HG03575 (cell line): ENCODE data around the gene FMN1.

Source experiments
- ATAC-seq: cut with Tn5 transposase; IDR thresholded peaks from one replicate; pipeline ENCODE4 v1.9.1; 2021; ENCODE audit not compliant: unreplicated experiment, insufficient number of reproducible peaks, low FRiP score; ENCODE audit errors: extremely low read depth

The FMN1 gene

DNA sequence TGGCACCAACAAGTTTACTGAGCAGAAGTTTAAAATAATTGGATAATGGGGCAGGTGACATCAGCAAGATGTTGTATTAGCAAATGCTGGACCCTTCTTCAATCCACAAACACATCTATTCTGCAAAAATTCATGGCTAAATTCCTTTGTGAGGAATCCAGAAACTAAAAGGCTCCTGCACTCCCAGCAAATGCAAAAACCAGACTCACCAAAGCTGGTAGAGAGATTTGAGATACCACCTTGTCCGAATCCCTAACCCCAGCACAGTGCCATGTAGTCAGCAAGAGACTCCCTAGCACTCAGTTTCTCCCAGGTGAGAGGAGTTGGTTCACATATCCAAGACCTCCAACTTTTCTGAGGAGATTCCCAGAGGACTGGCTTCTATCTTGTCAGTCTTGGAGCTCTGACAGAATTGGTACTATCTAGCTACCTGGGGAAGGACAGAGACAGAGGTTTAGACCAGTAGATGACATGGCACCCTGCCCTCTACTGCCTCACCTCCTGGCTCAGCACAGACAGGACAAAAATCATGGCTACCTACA is 454.9 kb downstream of the FMN1 start:
- ATAC-seq: no peak

DNA sequence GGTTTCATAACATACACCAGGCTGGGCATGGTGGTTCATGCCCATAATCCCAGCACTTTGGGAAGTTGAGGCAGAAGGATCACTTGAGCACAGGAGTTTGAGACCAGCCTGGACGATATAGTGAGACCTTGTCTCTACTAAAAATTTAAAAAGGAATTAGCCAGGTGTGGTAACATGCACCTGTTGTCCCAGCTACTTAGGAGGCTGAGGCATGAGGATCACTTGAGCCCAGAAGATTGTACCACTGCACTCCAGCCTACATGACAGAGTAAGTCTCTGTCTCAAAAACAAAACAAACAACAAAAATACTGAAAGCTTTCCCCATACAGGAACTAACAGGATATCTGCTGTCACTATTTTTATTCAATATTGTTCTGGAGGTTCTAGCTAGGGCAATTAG is 455.8 kb downstream of the FMN1 start:
- ATAC-seq: no peak

DNA sequence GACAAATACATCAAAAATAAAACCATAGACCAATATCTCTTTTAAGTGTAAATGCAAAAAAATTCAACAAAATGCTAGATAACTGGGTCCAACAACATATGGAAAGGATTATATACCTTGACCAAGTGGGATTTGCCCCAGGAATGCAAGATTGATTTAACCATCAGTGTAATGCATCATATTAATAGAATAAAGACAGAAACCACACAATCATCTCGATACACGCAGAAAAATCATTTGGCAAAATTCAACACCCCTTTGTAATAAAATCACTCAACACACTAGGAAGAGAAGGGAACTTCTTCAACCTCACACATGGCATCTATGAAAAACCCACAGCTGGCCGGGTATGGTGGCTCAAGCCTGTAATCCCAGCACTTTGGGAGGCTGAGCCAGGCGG is 457.2 kb downstream of the FMN1 start:
- no peak for ATAC-seq

DNA sequence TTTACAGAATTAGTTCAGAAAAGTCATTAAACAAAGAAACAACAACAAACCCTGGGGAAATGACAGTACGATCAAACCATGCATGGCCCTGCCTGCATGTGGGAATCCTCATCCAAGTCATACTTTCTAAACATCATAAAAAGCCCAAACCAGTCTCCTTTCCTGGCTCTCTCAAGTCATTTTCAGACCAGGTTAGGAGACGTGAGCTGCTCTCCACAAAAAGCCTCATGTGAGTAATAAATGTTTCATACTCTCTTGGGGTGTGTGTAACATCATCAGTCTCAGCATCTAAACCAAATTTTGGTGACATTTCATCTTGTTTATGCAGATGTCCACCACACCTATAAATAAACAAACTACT is 457.8 kb downstream of the FMN1 start:
- no peak for ATAC-seq

DNA sequence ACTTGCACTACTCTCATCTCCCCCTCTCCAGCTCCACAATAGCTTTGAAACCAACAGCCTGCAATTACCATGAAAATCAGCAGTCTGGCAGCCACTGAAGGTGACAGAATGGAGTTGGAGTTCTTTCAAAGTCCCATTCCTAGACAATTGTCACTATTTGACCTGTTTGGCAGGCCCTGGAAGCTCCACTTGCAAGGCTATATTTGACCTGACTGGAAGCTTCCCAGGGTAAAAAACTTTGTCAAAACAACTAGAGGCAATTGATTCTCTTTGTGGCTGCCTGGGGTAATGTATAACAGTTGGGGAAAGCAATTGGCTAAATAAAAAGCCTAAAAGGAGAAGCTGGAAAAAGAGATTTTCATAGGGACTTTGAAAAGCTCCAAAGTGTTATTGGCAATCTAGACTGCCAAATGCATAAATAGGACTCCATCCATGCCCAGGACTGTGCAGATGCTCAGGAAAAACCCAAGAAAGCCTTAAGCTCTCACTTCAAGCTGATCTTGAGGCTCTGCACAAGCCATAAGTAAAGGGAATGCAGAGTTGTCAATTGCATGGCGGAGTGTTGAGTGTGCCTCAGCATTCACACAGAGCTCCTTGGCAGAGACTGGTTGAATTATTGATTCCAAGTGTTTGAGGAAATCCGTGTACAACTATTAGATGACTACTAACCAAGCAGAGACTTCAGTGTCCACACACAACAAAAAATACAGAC is 458.4 kb downstream of the FMN1 start:
- no peak for ATAC-seq

DNA sequence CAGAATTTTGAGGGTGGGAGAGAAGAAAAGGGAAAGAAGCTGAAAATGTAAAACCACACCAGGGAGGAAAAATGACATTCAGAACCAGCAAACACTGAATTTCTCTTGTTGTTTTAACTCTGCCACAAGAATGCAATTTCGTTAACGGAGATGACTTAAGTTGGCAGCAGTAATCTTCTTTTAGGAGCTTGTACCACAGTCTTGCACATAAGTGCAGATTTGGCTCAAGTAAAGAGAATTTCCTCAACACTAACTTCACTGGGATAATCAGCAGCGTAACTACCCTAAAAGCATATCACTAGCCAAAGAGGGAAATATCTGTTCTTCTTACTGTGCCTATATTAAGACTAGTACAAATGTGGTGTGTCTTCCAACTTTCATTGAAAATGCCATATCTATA is 461.2 kb downstream of the FMN1 start:
- ATAC-seq: no peak

DNA sequence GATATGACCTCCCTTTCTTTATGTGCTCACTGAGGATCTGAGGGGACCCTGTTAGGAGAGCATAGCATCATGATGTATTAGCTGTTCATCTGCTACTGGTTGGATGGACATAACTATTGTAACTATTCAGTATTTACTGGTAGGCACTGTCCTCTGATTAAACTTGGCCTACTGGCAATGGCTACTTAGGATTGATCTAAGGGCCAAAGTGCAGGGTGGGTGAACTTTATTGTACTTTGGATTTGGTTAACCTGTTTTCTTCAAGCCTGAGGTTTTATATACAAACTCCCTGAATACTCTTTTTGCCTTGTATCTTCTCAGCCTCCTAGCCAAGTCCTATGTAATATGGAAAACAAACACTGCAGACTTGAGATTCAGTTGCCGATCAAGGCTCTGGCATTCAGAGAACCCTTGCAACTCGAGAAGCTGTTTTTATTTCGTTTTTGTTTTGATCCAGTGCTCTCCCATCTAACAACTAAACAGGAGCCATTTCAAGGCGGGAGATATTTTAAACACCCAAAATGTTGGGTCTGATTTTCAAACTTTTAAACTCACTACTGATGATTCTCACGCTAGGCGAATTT is 461.8 kb downstream of the FMN1 start:
- ATAC-seq: no peak

DNA sequence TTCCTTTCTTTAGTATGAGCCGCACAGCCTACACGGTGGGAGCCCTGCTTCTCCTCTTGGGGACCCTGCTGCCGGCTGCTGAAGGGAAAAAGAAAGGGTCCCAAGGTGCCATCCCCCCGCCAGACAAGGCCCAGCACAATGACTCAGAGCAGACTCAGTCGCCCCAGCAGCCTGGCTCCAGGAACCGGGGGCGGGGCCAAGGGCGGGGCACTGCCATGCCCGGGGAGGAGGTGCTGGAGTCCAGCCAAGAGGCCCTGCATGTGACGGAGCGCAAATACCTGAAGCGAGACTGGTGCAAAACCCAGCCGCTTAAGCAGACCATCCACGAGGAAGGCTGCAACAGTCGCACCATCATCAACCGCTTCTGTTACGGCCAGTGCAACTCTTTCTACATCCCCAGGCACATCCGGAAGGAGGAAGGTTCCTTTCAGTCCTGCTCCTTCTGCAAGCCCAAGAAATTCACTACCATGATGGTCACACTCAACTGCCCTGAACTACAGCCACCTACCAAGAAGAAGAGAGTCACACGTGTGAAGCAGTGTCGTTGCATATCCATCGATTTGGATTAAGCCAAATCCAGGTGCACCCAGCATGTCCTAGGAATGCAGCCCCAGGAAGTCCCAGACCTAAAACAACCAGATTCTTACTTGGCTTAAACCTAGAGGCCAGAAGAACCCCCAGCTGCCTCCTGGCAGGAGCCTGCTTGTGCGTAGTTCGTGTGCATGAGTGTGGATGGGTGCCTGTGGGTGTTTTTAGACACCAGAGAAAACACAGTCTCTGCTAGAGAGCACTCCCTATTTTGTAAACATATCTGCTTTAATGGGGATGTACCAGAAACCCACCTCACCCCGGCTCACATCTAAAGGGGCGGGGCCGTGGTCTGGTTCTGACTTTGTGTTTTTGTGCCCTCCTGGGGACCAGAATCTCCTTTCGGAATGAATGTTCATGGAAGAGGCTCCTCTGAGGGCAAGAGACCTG is 463.5 kb downstream of the FMN1 start:
- ATAC-seq: no peak

DNA sequence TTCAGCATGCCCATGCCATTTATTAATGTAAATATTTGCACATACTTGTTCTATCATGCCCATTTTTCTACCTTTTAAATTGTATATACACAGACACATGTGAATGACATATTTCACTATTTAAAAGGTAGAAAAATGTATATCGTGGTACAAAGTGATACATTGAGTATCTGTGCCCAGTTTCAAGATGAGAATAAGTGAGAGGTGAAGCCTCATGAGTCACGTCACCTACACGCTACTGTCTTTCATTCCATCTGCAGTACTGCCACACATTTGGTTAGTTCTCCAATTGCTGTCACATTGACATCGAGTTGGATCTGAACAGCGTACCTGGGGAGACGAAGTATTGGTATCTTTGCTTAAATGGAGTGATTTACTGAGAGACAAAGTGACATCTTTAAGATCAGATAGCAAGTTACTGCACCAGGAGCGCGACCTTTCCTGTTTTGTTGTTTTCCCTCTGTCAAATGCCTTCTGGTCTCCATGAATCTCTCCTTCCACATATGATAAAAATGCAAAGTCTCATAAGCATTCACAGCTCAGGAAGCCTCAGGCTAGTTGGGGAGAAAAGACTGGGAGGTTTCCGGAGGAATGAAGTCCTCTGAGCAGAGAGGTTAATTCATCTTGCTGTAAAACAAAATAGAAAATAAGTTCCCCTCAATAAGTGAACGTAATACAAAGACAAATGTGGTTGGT is 464.7 kb downstream of the FMN1 start:
- no peak for ATAC-seq

DNA sequence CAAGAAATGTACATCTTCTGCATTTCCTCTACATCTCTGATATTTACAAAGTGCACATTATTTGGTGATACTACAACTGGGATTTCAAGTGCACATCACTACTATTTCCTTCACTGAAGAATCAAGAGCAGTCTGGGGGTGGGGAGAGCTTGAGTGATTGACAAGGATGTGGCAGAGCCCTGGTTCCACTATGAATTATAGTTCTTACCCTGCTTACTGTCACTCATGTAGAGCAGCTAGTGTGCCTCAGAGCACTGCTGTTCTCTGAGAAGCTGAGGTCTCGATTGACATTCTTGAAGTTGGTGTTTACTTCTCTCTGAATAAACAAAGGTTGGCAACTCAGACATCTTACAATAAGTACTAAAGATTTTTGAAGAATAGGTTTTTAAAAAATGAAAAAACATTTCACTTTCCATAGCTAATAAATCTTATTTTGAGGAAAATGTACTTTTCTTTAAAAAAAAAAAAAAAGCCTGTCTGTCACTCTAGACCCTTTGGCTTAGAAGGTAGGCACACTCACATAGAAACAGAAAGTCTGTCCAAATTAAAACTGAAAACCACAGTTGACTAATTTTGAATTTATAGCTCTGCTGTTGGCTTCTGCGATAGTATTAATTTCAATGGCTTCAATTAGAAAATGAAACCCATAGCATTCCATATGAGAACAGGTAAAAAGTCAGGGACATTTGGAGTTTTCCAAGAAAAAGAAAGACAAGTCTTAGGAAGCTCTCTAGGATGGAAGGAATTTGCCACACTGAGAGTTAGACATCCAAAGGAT is 471.2 kb downstream of the FMN1 start:
- peak; percentile 88 for ATAC-seq

DNA sequence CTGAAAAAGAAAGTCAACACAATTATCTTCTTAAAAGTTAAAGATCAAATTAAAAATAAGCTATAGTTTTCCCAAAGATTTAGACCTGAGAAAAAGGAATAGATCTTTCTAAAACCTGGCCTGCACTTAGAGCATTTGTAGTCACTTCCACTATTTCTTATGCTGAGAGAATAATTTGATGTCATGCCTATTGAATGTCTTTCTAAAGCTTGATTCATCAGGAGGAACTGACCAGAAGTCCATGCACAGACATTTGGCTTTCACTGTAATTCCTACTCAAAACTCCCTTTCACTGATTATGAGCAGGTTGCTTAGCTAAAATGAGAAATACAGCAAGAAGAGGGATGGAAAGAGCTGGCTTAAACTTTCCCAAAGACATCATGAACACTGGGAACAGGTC is 472.4 kb downstream of the FMN1 start:
- no peak for ATAC-seq

DNA sequence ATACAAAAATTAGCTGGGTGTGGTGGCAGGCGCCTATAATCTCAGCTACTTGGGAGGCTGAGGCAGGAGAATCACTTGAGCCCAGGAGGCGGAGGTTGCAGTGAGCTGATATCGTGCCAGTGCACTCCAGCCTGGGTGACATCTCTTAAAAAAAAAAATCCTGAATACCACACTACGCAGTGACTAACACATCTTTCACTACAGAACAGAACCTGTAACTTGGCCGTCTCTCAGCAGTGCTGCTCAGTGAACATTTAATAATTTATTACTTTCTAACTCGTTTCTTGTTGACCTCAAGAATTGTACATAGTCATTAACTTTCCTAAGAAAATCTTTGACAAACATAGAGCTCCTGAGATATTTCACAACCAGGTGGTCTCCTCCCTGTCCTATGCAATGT is 472.9 kb downstream of the FMN1 start:
- ATAC-seq: no peak

DNA sequence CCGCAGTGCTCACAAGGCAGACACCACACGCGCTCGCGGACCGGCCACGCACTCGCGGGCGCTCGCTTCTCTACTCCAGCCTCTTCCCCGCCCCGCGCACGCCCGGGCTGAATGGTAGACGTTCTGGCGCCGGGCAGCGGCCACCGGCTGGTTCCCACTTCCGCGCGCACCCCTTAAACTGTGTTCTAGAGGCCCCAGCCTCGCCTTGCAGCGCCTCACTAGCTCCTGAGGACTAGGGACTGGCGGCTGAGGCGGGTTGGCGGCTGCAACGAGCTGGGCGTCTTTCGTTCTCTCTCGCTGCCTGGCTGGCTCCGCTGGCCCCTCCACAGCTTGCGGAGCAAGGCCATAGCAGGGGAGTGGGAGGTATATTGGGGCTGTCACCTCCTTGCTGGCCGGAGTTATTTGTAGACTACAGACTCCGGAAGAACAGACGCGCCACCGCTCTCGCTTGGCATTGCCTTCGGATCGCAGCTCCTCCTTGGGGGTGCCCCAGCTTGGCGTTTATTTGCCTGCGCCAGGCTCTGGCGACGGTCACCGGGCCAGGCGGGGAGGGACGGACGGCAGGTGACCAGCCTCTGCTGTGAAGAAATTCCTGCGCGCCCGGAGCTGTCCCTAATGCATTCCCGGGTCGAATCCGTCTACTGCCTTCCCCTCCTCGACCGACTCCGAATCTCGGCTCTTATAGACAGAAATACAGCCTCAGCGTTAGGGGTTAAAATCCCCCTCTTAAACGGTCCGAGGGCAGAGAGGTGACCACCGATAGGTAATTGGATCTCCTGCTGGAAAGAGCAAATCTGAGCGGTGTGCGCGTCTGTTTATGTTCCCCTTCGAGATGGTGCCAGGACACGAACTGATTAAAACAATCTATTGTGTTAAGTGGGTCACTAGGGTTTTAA is 475.4 kb downstream of the FMN1 start:
- no peak for ATAC-seq

DNA sequence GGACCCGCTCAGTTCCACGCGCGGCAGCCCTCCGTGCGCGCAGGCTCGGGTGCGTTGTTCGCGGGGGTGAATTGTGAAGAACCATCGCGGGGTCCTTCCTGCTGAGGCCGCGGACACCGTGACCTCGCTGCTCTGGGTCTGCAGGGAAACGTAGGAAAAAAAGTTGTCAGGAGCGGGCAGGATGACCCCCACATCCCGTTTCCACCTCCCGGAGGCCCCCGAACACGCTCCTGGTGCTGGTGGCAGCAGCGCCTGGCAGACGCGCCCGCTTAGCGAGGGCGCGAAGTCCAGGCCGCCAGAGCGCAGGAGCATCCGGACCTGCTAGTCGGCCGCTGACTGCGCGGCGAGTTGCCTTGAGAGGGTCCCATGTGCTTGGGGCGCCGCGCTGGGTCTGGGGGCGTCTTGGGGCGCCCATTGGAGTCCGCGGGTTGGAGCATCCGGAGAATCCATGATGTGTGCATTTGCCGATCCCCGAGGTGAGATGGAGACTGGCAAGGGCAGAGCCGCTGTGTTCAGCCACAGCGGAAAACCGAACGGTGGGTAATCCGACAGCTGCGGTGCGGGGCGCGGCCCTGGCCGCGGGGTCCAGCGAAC is 476.2 kb downstream of the FMN1 start:
- ATAC-seq: no peak

DNA sequence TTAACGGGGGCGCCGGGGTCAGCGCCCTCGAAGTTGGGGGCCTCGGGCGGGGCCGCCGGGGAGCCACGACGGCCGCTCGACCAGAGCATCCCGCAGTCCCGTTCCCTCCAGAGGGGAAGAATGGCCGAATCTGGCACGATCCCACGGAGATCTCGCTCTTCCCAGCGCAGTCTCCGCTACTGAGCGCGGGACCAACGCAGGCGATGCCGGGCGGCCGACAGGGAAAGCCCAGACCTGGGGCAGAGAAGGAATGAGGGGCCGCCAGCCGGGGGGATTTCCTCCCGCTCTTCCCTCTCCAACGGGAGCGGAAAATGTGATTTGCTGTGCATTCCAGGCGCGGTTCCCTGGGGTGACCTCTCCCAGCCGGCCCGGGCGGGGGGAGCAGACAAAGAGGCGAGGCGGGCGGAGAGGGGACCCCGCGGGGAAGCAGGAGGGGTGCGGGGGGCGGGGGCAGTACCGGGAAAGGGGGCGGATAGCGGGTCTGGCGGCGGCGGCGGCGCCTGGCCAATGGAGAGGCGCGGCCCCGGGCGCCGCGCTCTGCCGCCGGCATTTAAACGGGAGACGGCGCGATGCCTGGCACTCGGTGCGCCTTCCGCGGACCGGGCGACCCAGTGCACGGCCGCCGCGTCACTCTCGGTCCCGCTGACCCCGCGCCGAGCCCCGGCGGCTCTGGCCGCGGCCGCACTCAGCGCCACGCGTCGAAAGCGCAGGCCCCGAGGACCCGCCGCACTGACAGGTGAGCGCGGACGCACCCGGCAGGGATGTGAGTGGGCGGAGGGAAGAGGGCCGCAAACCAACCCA is 476.9 kb downstream of the FMN1 start, which contains the start of gene GREM1:
Gene GREM1, plus strand, starts transcription at position 579 of the 801 bp plus-strand sequence. CDS start 12,687 bp downstream, outside the sequence.
- ATAC-seq: no peak

DNA sequence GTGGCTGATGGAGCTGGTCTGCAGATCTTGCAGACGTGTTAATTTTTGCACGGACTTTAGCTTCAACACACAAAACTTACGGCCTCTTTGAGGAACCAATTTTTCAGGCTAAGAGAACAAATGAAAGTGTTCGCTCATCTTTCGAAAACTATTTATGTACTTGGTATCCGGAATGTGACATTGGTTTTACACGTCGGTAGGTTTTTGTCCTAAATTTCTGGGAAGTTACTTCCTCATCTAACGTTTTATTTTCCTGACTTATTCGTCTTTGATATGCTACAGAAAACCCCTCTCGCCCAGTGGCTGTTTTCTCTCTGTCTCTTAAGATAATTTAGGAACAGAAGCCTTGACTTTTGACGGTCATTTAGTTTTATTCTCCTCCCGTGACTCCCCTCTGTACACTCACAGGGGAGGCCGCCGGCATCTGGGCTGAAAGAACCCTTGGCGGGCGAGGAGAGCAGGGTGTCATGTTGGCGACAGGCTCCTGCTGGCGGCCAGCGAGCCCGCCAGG is 477.5 kb downstream of the FMN1 start:
- ATAC-seq: no peak
